Gastroesophageal sphincter (tissue), 3 donors: ENCODE results near the gene LGALS3BP.

ENCODE experiments used
- POLR2A ChIP-seq, 2 donors: fragments of 450-650 bp; IDR thresholded peaks; one replicate each; pipeline ENCODE4 v1.6.1; 2017; ENCODE audit warnings: antibody characterized with exemption in 2 of 2, mild to moderate bottlenecking in 2 of 2, moderate library complexity in 1 of 2
- POLR2AphosphoS5 ChIP-seq: sonication (generic); formaldehyde crosslinking; IDR thresholded peaks from one replicate; pipeline ENCODE4 v1.6.1; 2017; ENCODE audit warnings: antibody characterized with exemption
- TF ChIP-seq, protein P1 (sequence below), 4 experiments: fragments of 200-600 bp in 2 of 4; fragments of 450-650 bp in 2 of 4; sonication (generic) in 1 of 4; IDR thresholded peaks; one replicate each; pipeline ENCODE4 v1.5.1; 2017 to 2019; ENCODE audit warnings: antibody characterized with exemption in 4 of 4, mild to moderate bottlenecking in 2 of 4, moderate library complexity in 2 of 4

DNA sequence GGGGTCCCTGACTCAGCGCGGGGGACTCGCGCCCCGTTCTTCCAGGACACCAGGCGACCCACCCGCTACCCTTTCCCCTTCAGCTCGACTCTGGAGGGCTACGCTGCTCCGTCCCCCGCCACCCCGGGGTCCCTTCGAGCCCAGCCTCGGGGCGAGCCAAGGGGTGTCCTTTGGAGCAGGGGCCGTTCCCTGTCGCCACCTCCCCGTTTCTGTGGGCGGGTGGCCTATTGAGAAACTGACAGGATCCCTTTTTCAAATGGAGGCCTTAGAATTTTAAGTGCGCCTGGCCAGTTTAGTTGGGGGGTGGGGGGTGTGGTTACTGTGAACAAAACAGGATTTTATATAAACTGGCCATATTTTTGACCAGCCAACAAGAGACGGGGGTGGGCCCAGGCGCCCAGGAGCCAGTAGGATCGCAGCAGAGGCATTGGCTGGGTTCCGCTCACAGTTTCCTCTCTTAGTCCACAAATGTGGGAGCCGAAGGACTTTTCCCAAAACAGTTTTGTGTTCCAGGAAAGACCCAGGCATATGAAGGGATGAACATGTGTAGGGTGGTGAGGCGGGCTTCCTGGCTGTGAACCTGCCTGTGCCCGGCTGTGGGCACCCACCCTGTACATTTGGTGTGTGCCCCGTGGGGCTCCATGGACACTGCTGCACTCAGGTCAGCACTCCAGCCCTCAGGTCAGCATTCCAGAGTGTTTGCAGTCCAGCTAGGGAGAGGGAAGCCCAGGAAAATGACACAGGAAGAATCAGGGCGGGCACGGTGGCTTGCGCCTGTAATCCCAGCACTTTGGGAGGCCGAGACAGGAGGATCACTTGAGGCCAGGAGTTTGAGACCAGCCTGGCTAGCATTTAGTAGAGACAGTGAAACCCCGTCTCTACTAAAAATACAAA, 53.8 kb downstream of the LGALS3BP start:
- TF ChIP-seq, protein P1, sequence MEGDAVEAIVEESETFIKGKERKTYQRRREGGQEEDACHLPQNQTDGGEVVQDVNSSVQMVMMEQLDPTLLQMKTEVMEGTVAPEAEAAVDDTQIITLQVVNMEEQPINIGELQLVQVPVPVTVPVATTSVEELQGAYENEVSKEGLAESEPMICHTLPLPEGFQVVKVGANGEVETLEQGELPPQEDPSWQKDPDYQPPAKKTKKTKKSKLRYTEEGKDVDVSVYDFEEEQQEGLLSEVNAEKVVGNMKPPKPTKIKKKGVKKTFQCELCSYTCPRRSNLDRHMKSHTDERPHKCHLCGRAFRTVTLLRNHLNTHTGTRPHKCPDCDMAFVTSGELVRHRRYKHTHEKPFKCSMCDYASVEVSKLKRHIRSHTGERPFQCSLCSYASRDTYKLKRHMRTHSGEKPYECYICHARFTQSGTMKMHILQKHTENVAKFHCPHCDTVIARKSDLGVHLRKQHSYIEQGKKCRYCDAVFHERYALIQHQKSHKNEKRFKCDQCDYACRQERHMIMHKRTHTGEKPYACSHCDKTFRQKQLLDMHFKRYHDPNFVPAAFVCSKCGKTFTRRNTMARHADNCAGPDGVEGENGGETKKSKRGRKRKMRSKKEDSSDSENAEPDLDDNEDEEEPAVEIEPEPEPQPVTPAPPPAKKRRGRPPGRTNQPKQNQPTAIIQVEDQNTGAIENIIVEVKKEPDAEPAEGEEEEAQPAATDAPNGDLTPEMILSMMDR (IDR thresholded peaks at IDR 0.05), result no peak
- TF ChIP-seq POLR2A (IDR thresholded peaks at IDR 0.05), result peak; percentile 45 to 47
- peak; percentile 55 for TF ChIP-seq POLR2AphosphoS5
